Smooth muscle cell (in vitro differentiated cells): ENCODE data around the gene MNDA. TPM values are rescaled to one million over a fixed set of nuclear protein-coding genes. Genes with fewer than 3 reads are reported as not detected.
"Not testable (repeated sequence)": the region's sequence is repeated elsewhere in the genome, so short reads cannot be mapped to it uniquely, and the experiment has no call there.

Experiments
- DNase-seq: peaks from one replicate; lab custom pipeline; 2025; ENCODE audit not compliant: unreplicated experiment; lab: John Stamatoyannopoulos, UW
- H2AFZ ChIP-seq: fragments of 200-600 bp; sonication (generic); 2 replicates; pipeline ENCODE4 v1.6.0; 2016; ENCODE audit warnings: antibody characterized with exemption, low read depth, mild to moderate bottlenecking
- H3F3A ChIP-seq: fragments of 200-600 bp; sonication (generic); 2 replicates; pipeline ENCODE4 v1.6.0; 2017; ENCODE audit warnings: antibody characterized with exemption, low read depth
- H3K27ac ChIP-seq: fragments of 200-600 bp; sonication (generic); 2 replicates; pipeline ENCODE4 v1.5.1; 2016; ENCODE audit warnings: low read depth, mild to moderate bottlenecking
- H3K27me3 ChIP-seq: fragments of 200-600 bp; sonication (generic); 2 replicates; pipeline ENCODE4 v1.6.1; 2016; ENCODE audit warnings: low read depth, mild to moderate bottlenecking
- H3K36me3 ChIP-seq: fragments of 200-600 bp; sonication (generic); 2 replicates; pipeline ENCODE4 v1.5.1; 2016; ENCODE audit warnings: low read depth
- H3K4me1 ChIP-seq: fragments of 200-600 bp; sonication (generic); 2 replicates; pipeline ENCODE4 v1.5.1; 2016; ENCODE audit warnings: low read depth
- H3K4me2 ChIP-seq: fragments of 200-600 bp; sonication (generic); 2 replicates; pipeline ENCODE4 v1.6.0; 2016; ENCODE audit warnings: mild to moderate bottlenecking
- H3K4me3 ChIP-seq: fragments of 200-600 bp; sonication (generic); 2 replicates; pipeline ENCODE4 v1.5.1; 2016; ENCODE audit warnings: mild to moderate bottlenecking
- H3K79me2 ChIP-seq: fragments of 200-600 bp; sonication (generic); 2 replicates; pipeline ENCODE4 v1.6.0; 2016; ENCODE audit warnings: low read depth, mild to moderate bottlenecking
- H3K9ac ChIP-seq: fragments of 200-600 bp; sonication (generic); 2 replicates; pipeline ENCODE4 v1.6.0; 2016; ENCODE audit warnings: low read depth
- H3K9me3 ChIP-seq: fragments of 200-600 bp; sonication (generic); replicated peaks from 2 replicates; pipeline ENCODE4 v1.5.1; 2016; ENCODE audit warnings: low read depth
- H4K20me1 ChIP-seq: fragments of 200-600 bp; sonication (generic); 2 replicates; pipeline ENCODE4 v1.6.0; 2016; ENCODE audit warnings: low read depth
- WGBS: methylation state at CpG from one replicate; pipeline ENCODE4 v1.1.7; 2016; ENCODE audit warnings: low lambda C conversion rate; 5-methylcytosine and 5-hydroxymethylcytosine counted together
- polyA plus RNA-seq: library from polyadenylated mRNA; unstranded; fragments of >200 nt; fragmentation: Nextera tagmentation; extraction: Ambion mirVana; gene quantifications from 2 replicates; pipeline ENCODE4 v1.2.1, GENCODE V29; 2016
- total RNA-seq: library from RNA; depleted of rRNA; stranded (reverse); fragments of >200 nt; gene quantifications from 2 replicates; pipeline ENCODE4 v1.2.3, GENCODE V29; 2014
- TF ChIP-seq, protein P1 (sequence below): fragments of 200-600 bp; sonication (generic); IDR thresholded peaks from 2 replicates; pipeline ENCODE4 v1.5.1; 2017; ENCODE audit warnings: borderline replicate concordance, mild to moderate bottlenecking, antibody characterized with exemption; ENCODE audit not compliant: insufficient read depth, poor library complexity, severe bottlenecking

MNDA gene
- total and polyA plus RNA-seq, 2 experiments from 2014 or later: 0.09 to 0.39 TPM

- H3K27ac ChIP-seq: no peak overlapping the region
- no peaks in the 10 kb centered on the region for H3K27me3 ChIP-seq
- no peaks in the 10 kb centered on the region for H3K79me2 ChIP-seq
- no peaks in the 10 kb centered on the region for H3K9me3 ChIP-seq
- no peaks in the 10 kb centered on the region for H3F3A ChIP-seq
- no peak overlapping the region for H3K9ac ChIP-seq
- no peak overlapping the region for H2AFZ ChIP-seq
- WGBS: 87% methylated on average over 2 of the region's 2 CpGs
- no peak overlapping the region for H3K4me2 ChIP-seq
- TF ChIP-seq, protein P1, sequence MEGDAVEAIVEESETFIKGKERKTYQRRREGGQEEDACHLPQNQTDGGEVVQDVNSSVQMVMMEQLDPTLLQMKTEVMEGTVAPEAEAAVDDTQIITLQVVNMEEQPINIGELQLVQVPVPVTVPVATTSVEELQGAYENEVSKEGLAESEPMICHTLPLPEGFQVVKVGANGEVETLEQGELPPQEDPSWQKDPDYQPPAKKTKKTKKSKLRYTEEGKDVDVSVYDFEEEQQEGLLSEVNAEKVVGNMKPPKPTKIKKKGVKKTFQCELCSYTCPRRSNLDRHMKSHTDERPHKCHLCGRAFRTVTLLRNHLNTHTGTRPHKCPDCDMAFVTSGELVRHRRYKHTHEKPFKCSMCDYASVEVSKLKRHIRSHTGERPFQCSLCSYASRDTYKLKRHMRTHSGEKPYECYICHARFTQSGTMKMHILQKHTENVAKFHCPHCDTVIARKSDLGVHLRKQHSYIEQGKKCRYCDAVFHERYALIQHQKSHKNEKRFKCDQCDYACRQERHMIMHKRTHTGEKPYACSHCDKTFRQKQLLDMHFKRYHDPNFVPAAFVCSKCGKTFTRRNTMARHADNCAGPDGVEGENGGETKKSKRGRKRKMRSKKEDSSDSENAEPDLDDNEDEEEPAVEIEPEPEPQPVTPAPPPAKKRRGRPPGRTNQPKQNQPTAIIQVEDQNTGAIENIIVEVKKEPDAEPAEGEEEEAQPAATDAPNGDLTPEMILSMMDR: no peak
- no peak overlapping the region for H3K4me3 ChIP-seq
- H4K20me1 ChIP-seq: no peaks in the 10 kb centered on the region
- no peak for DNase-seq
- H3K4me1 ChIP-seq: no peaks in the 10 kb centered on the region
- no peaks in the 10 kb centered on the region for H3K36me3 ChIP-seq
Measured at GRCh38 chr1:158839566-158839965, 8.4 kb downstream of the MNDA start.

GRCh38 chr1:158840236-158840635 is 9.1 kb downstream of the MNDA start:
- TF ChIP-seq, protein P1: no peak
- Histone ChIP-seq H3K4me1 (no peaks in the 10 kb centered on the region), H3F3A (no peaks in the 10 kb centered on the region), H3K27ac (no peak overlapping the region), H4K20me1 (no peaks in the 10 kb centered on the region), H3K9ac (no peak overlapping the region), H3K36me3 (no peaks in the 10 kb centered on the region), H3K4me3 (no peak overlapping the region), H2AFZ (no peak overlapping the region), H3K4me2 (no peak overlapping the region), H3K27me3 (no peaks in the 10 kb centered on the region), H3K9me3 (no peaks in the 10 kb centered on the region), H3K79me2 (no peaks in the 10 kb centered on the region)
- 84% methylated on average over 5 of the region's 5 CpGs for WGBS
- DNase-seq: no peak

DNA sequence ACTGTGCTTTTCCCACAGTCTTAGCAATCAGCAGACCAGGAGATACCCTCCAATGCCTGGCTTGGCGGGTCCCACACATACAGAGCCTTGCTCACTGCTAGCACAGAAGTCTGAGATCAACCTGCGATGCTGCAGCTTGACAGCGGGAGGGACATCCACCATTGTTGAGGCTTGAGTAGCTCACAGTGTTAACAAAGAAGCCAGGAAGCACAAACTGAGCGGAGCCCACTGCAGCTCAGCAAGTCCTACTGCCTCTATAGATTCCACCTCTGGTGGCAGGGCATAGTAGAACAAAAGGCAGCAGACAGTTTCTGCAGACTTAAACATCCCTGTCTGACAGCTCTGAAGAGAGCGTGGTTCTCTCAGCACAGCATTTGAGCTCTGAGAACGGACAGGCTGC is 33.4 kb downstream of the MNDA start:
- no peaks in the 10 kb centered on the region for H4K20me1 ChIP-seq
- WGBS: 62% methylated on average over 6 of the region's 6 CpGs
- TF ChIP-seq, protein P1: no peak

DNA sequence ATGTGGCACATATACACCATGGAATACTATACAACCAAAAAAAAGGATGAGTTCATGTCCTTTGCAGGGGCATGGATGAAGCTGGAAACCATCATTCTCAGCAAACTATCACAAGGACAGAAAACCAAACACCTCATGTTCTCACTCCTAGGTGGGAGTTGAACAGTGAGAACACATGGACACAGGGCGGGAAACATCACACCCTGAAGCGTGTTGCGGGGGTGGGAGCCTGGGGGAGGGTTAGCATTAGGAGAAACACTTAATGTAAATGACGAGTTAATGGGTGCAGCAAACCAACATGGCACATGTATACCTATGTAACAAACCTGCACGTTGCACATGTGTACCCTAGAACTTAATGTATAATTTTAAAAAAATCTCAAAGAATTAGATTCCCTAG is 39.3 kb downstream of the MNDA start:
- not testable (repeated sequence) for H3F3A ChIP-seq, H2AFZ ChIP-seq, H3K4me3 ChIP-seq, H3K9ac ChIP-seq, H3K9me3 ChIP-seq, H3K36me3 ChIP-seq, H3K27me3 ChIP-seq, DNase-seq, H4K20me1 ChIP-seq, H3K27ac ChIP-seq, H3K4me1 ChIP-seq, H3K4me2 ChIP-seq, H3K79me2 ChIP-seq
- 95% methylated on average over 5 of the region's 5 CpGs for WGBS

More for the DNA sequence above, 33.4 kb downstream of the MNDA start:
- no peak overlapping the region for H3K4me3 ChIP-seq
- no peaks in the 10 kb centered on the region for H3F3A ChIP-seq
- no peaks in the 10 kb centered on the region for H3K79me2 ChIP-seq
- no peak overlapping the region for H3K9ac ChIP-seq
- H3K36me3 ChIP-seq: no peaks in the 10 kb centered on the region
- H3K4me2 ChIP-seq: no peak overlapping the region
- H2AFZ ChIP-seq: no peak overlapping the region
- peaks cover 5% of the 10 kb centered on the region for H3K4me1 ChIP-seq
- H3K27ac ChIP-seq: no peak overlapping the region
- H3K27me3 ChIP-seq: no peaks in the 10 kb centered on the region
- no peak for DNase-seq
- no peaks in the 10 kb centered on the region for H3K9me3 ChIP-seq
